ENCODE data around the gene MEGF11.

DNA sequence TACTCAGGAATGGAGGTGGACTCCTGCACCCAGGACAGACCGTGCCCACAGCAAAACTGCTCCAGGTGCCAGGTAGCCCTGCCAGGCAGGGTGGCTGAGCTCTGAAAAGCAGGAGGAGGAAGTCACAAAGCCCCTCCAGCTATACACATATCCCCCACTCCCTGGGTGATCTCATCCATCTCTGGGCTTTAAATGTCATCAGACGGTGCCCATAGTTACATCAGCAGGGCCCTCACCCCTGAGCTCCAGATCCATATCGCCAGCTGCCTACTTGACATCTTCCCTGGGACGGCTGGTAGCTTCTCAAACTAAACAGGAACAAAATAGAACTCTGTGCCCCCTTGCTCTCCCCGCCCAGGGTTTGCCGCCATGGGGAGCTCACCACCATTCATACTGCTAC is 87.7 kb downstream of the MEGF11 start:
- TF ChIP-seq, protein P1, sequence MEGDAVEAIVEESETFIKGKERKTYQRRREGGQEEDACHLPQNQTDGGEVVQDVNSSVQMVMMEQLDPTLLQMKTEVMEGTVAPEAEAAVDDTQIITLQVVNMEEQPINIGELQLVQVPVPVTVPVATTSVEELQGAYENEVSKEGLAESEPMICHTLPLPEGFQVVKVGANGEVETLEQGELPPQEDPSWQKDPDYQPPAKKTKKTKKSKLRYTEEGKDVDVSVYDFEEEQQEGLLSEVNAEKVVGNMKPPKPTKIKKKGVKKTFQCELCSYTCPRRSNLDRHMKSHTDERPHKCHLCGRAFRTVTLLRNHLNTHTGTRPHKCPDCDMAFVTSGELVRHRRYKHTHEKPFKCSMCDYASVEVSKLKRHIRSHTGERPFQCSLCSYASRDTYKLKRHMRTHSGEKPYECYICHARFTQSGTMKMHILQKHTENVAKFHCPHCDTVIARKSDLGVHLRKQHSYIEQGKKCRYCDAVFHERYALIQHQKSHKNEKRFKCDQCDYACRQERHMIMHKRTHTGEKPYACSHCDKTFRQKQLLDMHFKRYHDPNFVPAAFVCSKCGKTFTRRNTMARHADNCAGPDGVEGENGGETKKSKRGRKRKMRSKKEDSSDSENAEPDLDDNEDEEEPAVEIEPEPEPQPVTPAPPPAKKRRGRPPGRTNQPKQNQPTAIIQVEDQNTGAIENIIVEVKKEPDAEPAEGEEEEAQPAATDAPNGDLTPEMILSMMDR (IDR thresholded peaks at IDR 0.05), result no peak
- no peak for TF ChIP-seq EZH2phosphoT487 (IDR thresholded peaks at IDR 0.05)

All from neural progenitor cell (in vitro differentiated cells).